GM12878 (cell line): ENCODE measurements around the gene SLC35E1. TPM values are rescaled to one million over a fixed set of nuclear protein-coding genes. Genes with fewer than 3 reads are reported as not detected.

Experiments
- ATF2 ChIP-seq: IDR thresholded peaks from 2 replicates; pipeline ENCODE4 v1.6.1; 2012; ENCODE audit warnings: low read length, inconsistent platforms
- ATF7 ChIP-seq: fragments of 450-650 bp; IDR thresholded peaks from 2 replicates; pipeline ENCODE4 v1.6.1; 2016; ENCODE audit warnings: low read depth, mild to moderate bottlenecking
- BRCA1 ChIP-seq: IDR thresholded peaks from 2 replicates; pipeline ENCODE4 v1.6.1; 2011; ENCODE audit warnings: low read depth, low read length, improper control_type of control experiment
- CBFB ChIP-seq: IDR thresholded peaks from 2 replicates; pipeline ENCODE4 v1.6.1; 2016; ENCODE audit warnings: antibody characterized with exemption, low read depth
- CEBPZ ChIP-seq: fragments of 150-350 bp; IDR thresholded peaks from 2 replicates; pipeline ENCODE4 v1.6.1; 2016; ENCODE audit warnings: low read depth, low read length
- CHD4 ChIP-seq: fragments of 200-600 bp; sonication (generic); IDR thresholded peaks from 2 replicates; pipeline ENCODE4 v1.6.1; 2016; ENCODE audit warnings: mild to moderate bottlenecking
- CREB1 ChIP-seq: IDR thresholded peaks from 2 replicates; pipeline ENCODE4 v1.6.1; 2012; ENCODE audit warnings: low read depth, mild to moderate bottlenecking, inconsistent platforms
- GABPA ChIP-seq: IDR thresholded peaks from 2 replicates; pipeline ENCODE4 v1.6.1; 2014; ENCODE audit warnings: antibody characterized with exemption, low read depth, mild to moderate bottlenecking, inconsistent platforms
- KDM1A ChIP-seq: fragments of 200-600 bp; sonication (generic); IDR thresholded peaks from 2 replicates; pipeline ENCODE4 v1.6.1; 2016; ENCODE audit warnings: borderline replicate concordance
- MEF2A ChIP-seq: IDR thresholded peaks from 2 replicates; pipeline ENCODE4 v1.6.1; 2011; ENCODE audit warnings: low read depth, mild to moderate bottlenecking, low read length, moderate library complexity; ENCODE audit not compliant: insufficient read depth
- NFXL1 ChIP-seq: fragments of 450-650 bp; IDR thresholded peaks from 2 replicates; pipeline ENCODE4 v1.6.1; 2017; ENCODE audit warnings: antibody characterized with exemption, mild to moderate bottlenecking, borderline replicate concordance
- POU2F2 ChIP-seq: IDR thresholded peaks from 3 replicates; pipeline ENCODE4 v1.6.1; 2011; ENCODE audit warnings: low read depth, mild to moderate bottlenecking, low read length, borderline replicate concordance
- RBBP5 ChIP-seq: fragments of 200-600 bp; sonication (generic); conservative IDR thresholded peaks from 2 replicates; pipeline ENCODE4 v1.6.1; 2016
- polyA plus RNA-seq, 11 experiments: library from polyadenylated mRNA; depleted of rRNA in 4 of 11; unstranded in 6 of 11; stranded (reverse) in 5 of 11; fragments of >200 nt; fragmentation: Nextera tagmentation in 4 of 11; fragmentation: Illumina TruSeq in 1 of 11; extraction: Ambion mirVana in 4 of 11; extraction: Trizol in 1 of 11; gene quantifications; 1 replicate in 1 of 11; 2 replicates in 10 of 11; pipeline versions ENCODE4 v1.2.1 to v1.2.3, GENCODE V29; 2011 to 2016; ENCODE audit warnings: inconsistent platforms in 2 of 11, missing spikeins in 2 of 11, low read depth in 1 of 11
- total RNA-seq, 4 experiments: library from RNA; depleted of rRNA in 3 of 4; stranded (reverse); fragments of >200 nt in 3 of 4; fragmentation: Illumina TruSeq in 1 of 4; extraction: Trizol in 1 of 4; gene quantifications; 2 replicates each; pipeline versions ENCODE4 v1.2.1 to v1.2.3, GENCODE V29; 2013 to 2021
- TF ChIP-seq, protein P1 (sequence below): fragments of 450-650 bp; IDR thresholded peaks from 2 replicates; pipeline ENCODE4 v1.6.1; 2017; ENCODE audit warnings: mild to moderate bottlenecking, moderate library complexity
- TF ChIP-seq, protein P2 (sequence below): IDR thresholded peaks from 2 replicates; pipeline ENCODE4 v1.6.1; 2011; ENCODE audit warnings: mild to moderate bottlenecking, low read depth, low read length, moderate library complexity; ENCODE audit not compliant: insufficient replicate concordance

Gene SLC35E1
- total and polyA plus RNA-seq, 10 of the 15 experiments (the other 5 are each of a cell fraction or from before 2014, with no cell fraction given) = 11.3 to 37.7 (median 22.1) TPM

GRCh38 chr19:16542045-16542909 lies 29.9 kb downstream of the SLC35E1 start, which contains the start of gene CHERP (continued):
- TF ChIP-seq, protein P1, sequence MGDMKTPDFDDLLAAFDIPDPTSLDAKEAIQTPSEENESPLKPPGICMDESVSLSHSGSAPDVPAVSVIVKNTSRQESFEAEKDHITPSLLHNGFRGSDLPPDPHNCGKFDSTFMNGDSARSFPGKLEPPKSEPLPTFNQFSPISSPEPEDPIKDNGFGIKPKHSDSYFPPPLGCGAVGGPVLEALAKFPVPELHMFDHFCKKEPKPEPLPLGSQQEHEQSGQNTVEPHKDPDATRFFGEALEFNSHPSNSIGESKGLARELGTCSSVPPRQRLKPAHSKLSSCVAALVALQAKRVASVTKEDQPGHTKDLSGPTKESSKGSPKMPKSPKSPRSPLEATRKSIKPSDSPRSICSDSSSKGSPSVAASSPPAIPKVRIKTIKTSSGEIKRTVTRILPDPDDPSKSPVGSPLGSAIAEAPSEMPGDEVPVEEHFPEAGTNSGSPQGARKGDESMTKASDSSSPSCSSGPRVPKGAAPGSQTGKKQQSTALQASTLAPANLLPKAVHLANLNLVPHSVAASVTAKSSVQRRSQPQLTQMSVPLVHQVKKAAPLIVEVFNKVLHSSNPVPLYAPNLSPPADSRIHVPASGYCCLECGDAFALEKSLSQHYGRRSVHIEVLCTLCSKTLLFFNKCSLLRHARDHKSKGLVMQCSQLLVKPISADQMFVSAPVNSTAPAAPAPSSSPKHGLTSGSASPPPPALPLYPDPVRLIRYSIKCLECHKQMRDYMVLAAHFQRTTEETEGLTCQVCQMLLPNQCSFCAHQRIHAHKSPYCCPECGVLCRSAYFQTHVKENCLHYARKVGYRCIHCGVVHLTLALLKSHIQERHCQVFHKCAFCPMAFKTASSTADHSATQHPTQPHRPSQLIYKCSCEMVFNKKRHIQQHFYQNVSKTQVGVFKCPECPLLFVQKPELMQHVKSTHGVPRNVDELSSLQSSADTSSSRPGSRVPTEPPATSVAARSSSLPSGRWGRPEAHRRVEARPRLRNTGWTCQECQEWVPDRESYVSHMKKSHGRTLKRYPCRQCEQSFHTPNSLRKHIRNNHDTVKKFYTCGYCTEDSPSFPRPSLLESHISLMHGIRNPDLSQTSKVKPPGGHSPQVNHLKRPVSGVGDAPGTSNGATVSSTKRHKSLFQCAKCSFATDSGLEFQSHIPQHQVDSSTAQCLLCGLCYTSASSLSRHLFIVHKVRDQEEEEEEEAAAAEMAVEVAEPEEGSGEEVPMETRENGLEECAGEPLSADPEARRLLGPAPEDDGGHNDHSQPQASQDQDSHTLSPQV = no peak
- peak; percentile 55 for TF ChIP-seq BRCA1
- TF ChIP-seq CEBPZ = no peak
- TF ChIP-seq KDM1A = no peak
- TF ChIP-seq, protein P2, sequence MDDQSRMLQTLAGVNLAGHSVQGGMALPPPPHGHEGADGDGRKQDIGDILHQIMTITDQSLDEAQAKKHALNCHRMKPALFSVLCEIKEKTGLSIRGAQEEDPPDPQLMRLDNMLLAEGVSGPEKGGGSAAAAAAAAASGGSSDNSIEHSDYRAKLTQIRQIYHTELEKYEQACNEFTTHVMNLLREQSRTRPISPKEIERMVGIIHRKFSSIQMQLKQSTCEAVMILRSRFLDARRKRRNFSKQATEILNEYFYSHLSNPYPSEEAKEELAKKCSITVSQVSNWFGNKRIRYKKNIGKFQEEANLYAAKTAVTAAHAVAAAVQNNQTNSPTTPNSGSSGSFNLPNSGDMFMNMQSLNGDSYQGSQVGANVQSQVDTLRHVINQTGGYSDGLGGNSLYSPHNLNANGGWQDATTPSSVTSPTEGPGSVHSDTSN = no peak
- TF ChIP-seq CREB1 = peak; percentile 70; the same call in 1 of the 2 replicates
- no peak for TF ChIP-seq CHD4
- TF ChIP-seq ATF2 = no peak
- TF ChIP-seq GABPA = peak; percentile 90
- no peak for TF ChIP-seq MEF2A
- no peak for TF ChIP-seq NFXL1
- no peak for TF ChIP-seq ATF7
- TF ChIP-seq POU2F2 = peak; percentile 38; the same call in 2 of the 3 replicates
- TF ChIP-seq CBFB = peak; percentile 59; the same call in 1 of the 2 replicates
- TF ChIP-seq RBBP5 = 0 out of 2 replicates have a peak, but pooled peaks have one; percentile 51
